C4-2B (cell line): Measurements from ENCODE around the gene HDAC4.

Experiments
- H3K27ac ChIP-seq: fragments of 450-650 bp; 2 replicates; pipeline ENCODE4 v1.5.1; 2017
- CTCF ChIP-seq: fragments of 450-650 bp; conservative IDR thresholded peaks from 2 replicates; pipeline ENCODE4 v1.5.1; 2017; ENCODE audit warnings: mild to moderate bottlenecking
- ZFX ChIP-seq: fragments of 450-650 bp; IDR thresholded peaks from 2 replicates; pipeline ENCODE4 v1.6.1; 2017

HDAC4 gene

DNA sequence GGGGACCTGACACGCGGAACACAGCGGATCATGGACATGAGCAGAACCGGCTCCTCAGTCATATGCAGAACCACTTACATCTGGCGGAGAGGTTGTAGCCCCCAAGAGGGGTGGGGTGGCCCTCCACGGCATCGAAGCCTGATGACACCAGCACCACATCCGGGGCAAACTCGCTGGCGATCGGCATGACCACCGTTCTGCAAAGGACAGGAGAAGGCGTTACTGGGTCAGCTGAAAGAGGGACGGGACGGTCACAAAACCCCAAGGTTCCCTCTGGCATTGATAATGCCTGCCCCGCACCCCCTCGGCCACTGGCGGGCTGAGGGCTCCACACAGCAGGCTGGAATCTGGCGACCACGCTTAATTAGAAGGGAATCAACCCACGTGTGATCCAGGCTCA lies 332.4 kb downstream of the HDAC4 start:
- no peak overlapping the region for H3K27ac ChIP-seq
- TF ChIP-seq CTCF (no peak), ZFX (no peak)

DNA sequence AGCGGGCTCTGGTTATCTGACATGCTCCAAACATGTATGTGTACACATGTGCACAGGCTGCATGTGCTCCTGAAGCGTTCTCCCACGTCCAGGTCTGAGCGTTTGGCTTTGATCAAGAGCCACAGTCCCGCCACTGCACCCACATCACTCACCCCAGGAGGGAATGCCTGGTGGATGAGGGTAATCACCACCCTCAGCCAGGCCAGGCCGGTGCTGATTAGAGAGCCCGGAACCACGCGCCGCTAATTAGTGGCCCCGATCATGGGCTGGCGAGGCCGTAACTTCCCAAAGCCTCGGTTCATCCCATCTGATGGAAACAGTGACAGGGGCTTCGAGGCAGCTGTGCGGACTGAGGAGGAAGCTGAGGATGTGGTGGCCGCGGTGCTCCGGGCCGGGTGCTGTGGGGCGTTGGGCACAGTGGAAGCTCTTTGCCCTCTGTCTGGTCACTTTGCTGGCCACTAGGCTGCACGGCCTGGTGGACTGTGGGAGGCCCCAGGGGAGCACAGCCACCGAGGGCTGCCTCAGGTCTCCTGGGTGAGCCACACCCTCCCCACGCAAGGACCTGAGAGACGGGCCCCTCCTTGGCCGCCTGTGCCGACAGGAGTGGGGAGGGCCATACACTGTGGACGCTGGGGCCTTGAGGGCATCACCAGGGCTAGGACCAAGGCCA lies 333.5 kb downstream of the HDAC4 start:
- TF ChIP-seq ZFX (no peak), CTCF (no peak)
- no peak overlapping the region for H3K27ac ChIP-seq

DNA sequence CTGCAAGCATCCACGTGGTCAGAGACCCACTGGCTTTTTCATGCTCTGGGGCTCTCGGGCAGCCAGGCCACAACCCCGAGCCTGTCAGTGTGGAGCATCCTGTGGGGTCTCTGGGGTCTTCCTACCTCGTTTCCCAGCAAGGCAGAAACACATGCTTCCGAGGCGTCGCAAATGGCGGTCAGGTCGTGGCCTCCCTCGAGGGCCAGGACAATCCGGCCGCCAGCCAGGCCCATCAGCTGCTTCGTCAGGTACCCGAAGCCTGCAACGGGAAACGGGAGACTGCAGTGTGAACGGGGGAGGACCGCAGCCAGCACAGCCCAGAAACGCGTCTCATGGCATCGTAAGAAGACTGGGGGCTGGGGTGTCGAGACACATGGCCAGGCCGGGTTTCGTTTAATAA lies 334.2 kb downstream of the HDAC4 start:
- no peak for TF ChIP-seq CTCF
- H3K27ac ChIP-seq, result no peak overlapping the region

- H3K27ac ChIP-seq, result no peak overlapping the region
- TF ChIP-seq CTCF (no peak), ZFX (no peak)
Measured at GRCh38 chr2:239065962-239066361, 334.9 kb downstream of the HDAC4 start.

DNA sequence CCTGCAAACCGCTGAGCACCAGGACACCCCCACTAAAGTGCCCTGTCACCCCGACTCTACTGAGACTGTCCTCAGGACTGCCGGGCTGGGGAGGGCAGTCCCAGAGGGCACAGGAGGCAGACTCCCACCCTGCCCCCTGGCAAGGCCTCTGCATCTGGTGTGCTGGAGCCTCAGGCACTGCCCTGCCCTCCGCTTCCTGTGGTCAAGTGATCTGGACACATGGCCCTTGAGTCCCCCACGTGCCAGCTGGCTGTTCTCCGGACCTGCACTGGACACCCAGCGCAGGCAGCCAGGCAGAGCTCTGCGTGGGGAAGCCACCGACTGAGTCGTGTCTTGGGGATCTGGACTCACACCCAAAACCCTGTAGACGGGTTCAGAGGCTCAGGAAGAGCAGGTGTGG lies 335.3 kb downstream of the HDAC4 start:
- no peak overlapping the region for H3K27ac ChIP-seq
- TF ChIP-seq ZFX (no peak), CTCF (no peak)

DNA sequence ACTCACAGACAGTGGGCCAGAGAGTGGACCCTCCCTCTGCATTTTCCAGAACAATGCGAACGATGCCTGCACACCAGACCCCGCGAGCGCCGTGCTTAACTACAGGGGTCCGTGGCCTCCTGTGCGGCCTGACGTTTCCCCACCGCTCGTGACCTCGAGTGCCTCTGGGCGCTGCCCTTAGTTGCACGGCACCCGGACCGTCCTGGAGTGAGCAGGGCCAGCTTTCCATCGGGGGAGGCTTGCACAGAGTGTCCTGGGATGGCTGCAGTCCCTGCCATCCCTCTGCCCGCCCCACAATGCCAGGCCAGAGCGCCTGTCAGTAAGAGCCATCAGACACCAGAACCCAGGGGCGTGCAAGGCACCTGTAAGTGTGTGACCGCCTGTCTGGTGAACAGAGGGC lies 335.9 kb downstream of the HDAC4 start:
- no peak overlapping the region for H3K27ac ChIP-seq
- TF ChIP-seq ZFX (no peak), CTCF (no peak)

GRCh38 chr2:239064253-239064652 lies 336.6 kb downstream of the HDAC4 start:
- H3K27ac ChIP-seq, result no peak overlapping the region
- TF ChIP-seq ZFX, result no peak
- TF ChIP-seq CTCF, result no peak
